SU-DHL-6 (cell line): ENCODE data around the gene DMD.

ENCODE experiments used
- CTCF ChIP-seq: fragments of 200-600 bp; sonication (generic); IDR thresholded peaks from one replicate; pipeline ENCODE4 v1.5.1; 2017; ENCODE audit warnings: antibody characterized with exemption, mild to moderate bottlenecking, low read length, moderate library complexity; ENCODE audit not compliant: insufficient read depth, poor library complexity, severe bottlenecking
- EZH2phosphoT487 ChIP-seq: fragments of 200-600 bp; sonication (generic), shearing (Covaris generic); conservative IDR thresholded peaks from 2 replicates; pipeline ENCODE4 v1.6.1; 2018; ENCODE audit warnings: mild to moderate bottlenecking, antibody characterized with exemption, low read length, moderate library complexity, mixed read lengths

- no peak for TF ChIP-seq CTCF
- TF ChIP-seq EZH2phosphoT487, result no peak
These were observed 1317.2 kb downstream of the DMD start for GRCh38 chrX:31894152-31894551.
